Measurements from ENCODE around the gene ADA.
"Not testable (repeated sequence)": the region's sequence is repeated elsewhere in the genome, so short reads cannot be mapped to it uniquely, and the experiment has no call there.

ADA gene

DNA sequence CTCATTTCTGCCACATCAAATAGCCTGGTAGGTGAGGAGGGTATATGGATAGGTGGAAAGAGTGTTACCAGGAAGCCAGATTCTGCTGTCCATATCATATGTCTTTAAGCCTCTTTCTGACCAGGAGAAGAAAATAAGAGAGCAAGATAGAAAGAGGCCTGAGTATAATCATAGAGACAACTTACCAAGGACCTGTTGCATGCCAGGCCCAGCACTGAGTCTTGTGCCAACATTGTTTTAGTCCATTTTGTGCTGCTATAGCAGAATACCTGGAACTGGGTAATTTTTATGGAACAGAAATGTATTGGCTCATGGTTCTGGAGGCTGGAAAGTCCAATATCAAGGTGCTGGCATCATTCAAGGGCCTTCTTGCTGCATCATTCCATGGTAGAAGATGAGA, 7.3 kb upstream of the ADA start:
- Histone ChIP-seq H3K27me3 (ENCODE audit: insufficient read depth, poor library complexity, severe bottlenecking) (no peaks in the 10 kb centered on the region), H3K27ac (replicated peaks) (no peak overlapping the region), H3K4me3 (replicated peaks; ENCODE audit: insufficient read depth, low read length) (no peak overlapping the region)
- DNase-seq (ENCODE audit: low read depth in 1 of 2, low spot score in 1 of 2) = no peak
- TF ChIP-seq REST (IDR thresholded peaks at IDR 0.05; ENCODE audit: insufficient replicate concordance, low read depth) (no peak), GABPA (IDR thresholded peaks at IDR 0.05; ENCODE audit: low read depth) (no peak), SPI1 (IDR thresholded peaks at IDR 0.05; ENCODE audit: borderline replicate concordance, low read depth) (no peak), POLR2AphosphoS5 (IDR thresholded peaks at IDR 0.05; ENCODE audit: low read depth) (no peak)
- TF ChIP-seq, protein P1, sequence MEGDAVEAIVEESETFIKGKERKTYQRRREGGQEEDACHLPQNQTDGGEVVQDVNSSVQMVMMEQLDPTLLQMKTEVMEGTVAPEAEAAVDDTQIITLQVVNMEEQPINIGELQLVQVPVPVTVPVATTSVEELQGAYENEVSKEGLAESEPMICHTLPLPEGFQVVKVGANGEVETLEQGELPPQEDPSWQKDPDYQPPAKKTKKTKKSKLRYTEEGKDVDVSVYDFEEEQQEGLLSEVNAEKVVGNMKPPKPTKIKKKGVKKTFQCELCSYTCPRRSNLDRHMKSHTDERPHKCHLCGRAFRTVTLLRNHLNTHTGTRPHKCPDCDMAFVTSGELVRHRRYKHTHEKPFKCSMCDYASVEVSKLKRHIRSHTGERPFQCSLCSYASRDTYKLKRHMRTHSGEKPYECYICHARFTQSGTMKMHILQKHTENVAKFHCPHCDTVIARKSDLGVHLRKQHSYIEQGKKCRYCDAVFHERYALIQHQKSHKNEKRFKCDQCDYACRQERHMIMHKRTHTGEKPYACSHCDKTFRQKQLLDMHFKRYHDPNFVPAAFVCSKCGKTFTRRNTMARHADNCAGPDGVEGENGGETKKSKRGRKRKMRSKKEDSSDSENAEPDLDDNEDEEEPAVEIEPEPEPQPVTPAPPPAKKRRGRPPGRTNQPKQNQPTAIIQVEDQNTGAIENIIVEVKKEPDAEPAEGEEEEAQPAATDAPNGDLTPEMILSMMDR (IDR thresholded peaks at IDR 0.05; ENCODE audit: insufficient read depth, low read length) = no peak

GRCh38 chr20:44657875-44658274, 6.4 kb upstream of the ADA start:
- no peaks in the 10 kb centered on the region for H3K27me3 ChIP-seq (ENCODE audit: insufficient read depth, poor library complexity, severe bottlenecking)
- no peak overlapping the region for H3K4me3 ChIP-seq (replicated peaks; ENCODE audit: insufficient read depth, low read length)
- TF ChIP-seq REST (IDR thresholded peaks at IDR 0.05; ENCODE audit: insufficient replicate concordance, low read depth) (no peak), POLR2AphosphoS5 (IDR thresholded peaks at IDR 0.05; ENCODE audit: low read depth) (no peak)
- DNase-seq (ENCODE audit: low read depth in 1 of 2, low spot score in 1 of 2) = no peak
- H3K27ac ChIP-seq (replicated peaks) = no peak overlapping the region

DNA sequence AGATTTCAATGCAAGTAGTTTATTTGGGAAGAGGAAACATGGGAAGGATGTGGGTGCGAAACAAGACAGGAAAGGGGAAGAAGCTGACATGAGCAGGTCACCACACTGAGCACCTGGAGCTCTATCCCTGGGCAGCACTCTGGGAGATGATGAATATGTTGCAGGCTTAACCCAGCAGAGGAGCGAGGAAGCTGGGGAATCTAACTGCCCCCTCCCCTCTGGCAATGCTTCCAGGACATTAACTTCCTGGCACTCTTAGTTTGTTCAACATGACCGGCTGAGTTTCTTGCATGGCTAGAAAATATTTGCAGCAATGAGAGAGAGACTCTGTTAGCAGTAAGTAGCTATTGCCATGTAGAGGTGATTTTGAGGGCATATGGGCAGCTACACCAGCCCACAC, 4.9 kb upstream of the ADA start:
- Histone ChIP-seq H3K27ac (replicated peaks) (no peak overlapping the region), H3K27me3 (ENCODE audit: insufficient read depth, poor library complexity, severe bottlenecking) (no peaks in the 10 kb centered on the region), H3K4me3 (replicated peaks; ENCODE audit: insufficient read depth, low read length) (no peak overlapping the region)
- DNase-seq (ENCODE audit: low read depth in 1 of 2, low spot score in 1 of 2) = no peak
- TF ChIP-seq SPI1 (IDR thresholded peaks at IDR 0.05; ENCODE audit: borderline replicate concordance, low read depth) = no peak
- TF ChIP-seq POLR2AphosphoS5 (IDR thresholded peaks at IDR 0.05; ENCODE audit: low read depth) = no peak
- TF ChIP-seq GABPA (IDR thresholded peaks at IDR 0.05; ENCODE audit: low read depth) = no peak
- TF ChIP-seq, protein P1 (IDR thresholded peaks at IDR 0.05; ENCODE audit: insufficient read depth, low read length) = no peak
- no peak for TF ChIP-seq REST (IDR thresholded peaks at IDR 0.05; ENCODE audit: insufficient replicate concordance, low read depth)

- not testable (repeated sequence) for DNase-seq (ENCODE audit: low read depth in 1 of 2, low spot score in 1 of 2); H3K27me3 ChIP-seq (ENCODE audit: insufficient read depth, poor library complexity, severe bottlenecking); H3K27ac ChIP-seq (replicated peaks); H3K4me3 ChIP-seq (replicated peaks; ENCODE audit: insufficient read depth, low read length)
These were observed 2.7 kb upstream of the ADA start for GRCh38 chr20:44654210-44654609.
